IMR-90 (cell line): Measurements from ENCODE around the gene GRIK3.

Source experiments
- BHLHE40 ChIP-seq: fragments of 150-350 bp; IDR thresholded peaks from 2 replicates; pipeline ENCODE4 v1.6.1; 2016; ENCODE audit warnings: mild to moderate bottlenecking, low read depth, low read length
- CEBPB ChIP-seq: IDR thresholded peaks from 2 replicates; pipeline ENCODE4 v1.6.1; 2012; ENCODE audit warnings: low read depth, low read length, improper control_type of control experiment
- CTCF ChIP-seq: conservative IDR thresholded peaks from 2 replicates; pipeline ENCODE4 v1.5.1; 2012; ENCODE audit warnings: mild to moderate bottlenecking, low read depth, low read length, improper control_type of control experiment
- MAZ ChIP-seq: IDR thresholded peaks from 2 replicates; pipeline ENCODE4 v1.6.1; 2012; ENCODE audit warnings: low read depth, mild to moderate bottlenecking, low read length, improper control_type of control experiment, moderate library complexity, borderline replicate concordance
- POLR2A ChIP-seq: IDR thresholded peaks from 2 replicates; pipeline ENCODE4 v1.6.1; 2012; ENCODE audit warnings: mild to moderate bottlenecking, low read depth, low read length
- RAD21 ChIP-seq: IDR thresholded peaks from 2 replicates; pipeline ENCODE4 v1.6.1; 2012; ENCODE audit warnings: low read length, improper control_type of control experiment
- RFX5 ChIP-seq: IDR thresholded peaks from 2 replicates; pipeline ENCODE4 v1.8.0; 2012; ENCODE audit warnings: low read depth, mild to moderate bottlenecking, low read length, moderate library complexity
- SMC3 ChIP-seq: fragments of 150-350 bp; IDR thresholded peaks from 2 replicates; pipeline ENCODE4 v1.6.1; 2016; ENCODE audit warnings: low read depth, mild to moderate bottlenecking, antibody characterized with exemption, low read length, moderate library complexity
- USF2 ChIP-seq: fragments of 150-350 bp; IDR thresholded peaks from 2 replicates; pipeline ENCODE4 v1.6.1; 2017; ENCODE audit warnings: mild to moderate bottlenecking, antibody characterized with exemption, low read length, low read depth

- TF ChIP-seq CTCF (no peak), MAZ (no peak), RAD21 (no peak), POLR2A (no peak), CEBPB (no peak), BHLHE40 (no peak), SMC3 (no peak), RFX5 (no peak), USF2 (no peak)
These were observed 33.9 kb upstream of the GRIK3 start for GRCh38 chr1:37068260-37068659.
